Measurements from ENCODE around the gene SOWAHC. TPM values are rescaled to one million over a fixed set of nuclear protein-coding genes. Genes with fewer than 3 reads are reported as not detected.

The SOWAHC gene
- total RNA-seq, 4 donors from 2014 or later, result 40.6 to 99.5 (median 57.3) TPM

GRCh38 chr2:109666466-109666865 lies 52.3 kb downstream of the SOWAHC start:
- H3K36me3 ChIP-seq, result no peaks in the 10 kb centered on the region
- intact Hi-C loops (cut with DNase I; ENCODE audit: low total_unique reads), result no loop called here
- TF ChIP-seq POLR2AphosphoS5 (IDR thresholded peaks at IDR 0.05), result no peak
- no peak for TF ChIP-seq EP300 (IDR thresholded peaks at IDR 0.05; ENCODE audit: low read depth)
- TF ChIP-seq, protein P1, sequence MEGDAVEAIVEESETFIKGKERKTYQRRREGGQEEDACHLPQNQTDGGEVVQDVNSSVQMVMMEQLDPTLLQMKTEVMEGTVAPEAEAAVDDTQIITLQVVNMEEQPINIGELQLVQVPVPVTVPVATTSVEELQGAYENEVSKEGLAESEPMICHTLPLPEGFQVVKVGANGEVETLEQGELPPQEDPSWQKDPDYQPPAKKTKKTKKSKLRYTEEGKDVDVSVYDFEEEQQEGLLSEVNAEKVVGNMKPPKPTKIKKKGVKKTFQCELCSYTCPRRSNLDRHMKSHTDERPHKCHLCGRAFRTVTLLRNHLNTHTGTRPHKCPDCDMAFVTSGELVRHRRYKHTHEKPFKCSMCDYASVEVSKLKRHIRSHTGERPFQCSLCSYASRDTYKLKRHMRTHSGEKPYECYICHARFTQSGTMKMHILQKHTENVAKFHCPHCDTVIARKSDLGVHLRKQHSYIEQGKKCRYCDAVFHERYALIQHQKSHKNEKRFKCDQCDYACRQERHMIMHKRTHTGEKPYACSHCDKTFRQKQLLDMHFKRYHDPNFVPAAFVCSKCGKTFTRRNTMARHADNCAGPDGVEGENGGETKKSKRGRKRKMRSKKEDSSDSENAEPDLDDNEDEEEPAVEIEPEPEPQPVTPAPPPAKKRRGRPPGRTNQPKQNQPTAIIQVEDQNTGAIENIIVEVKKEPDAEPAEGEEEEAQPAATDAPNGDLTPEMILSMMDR (IDR thresholded peaks at IDR 0.05), result no peak
- TF ChIP-seq POLR2A (IDR thresholded peaks at IDR 0.05), result no peak
- no peaks in the 10 kb centered on the region for H3K27me3 ChIP-seq
- in situ Hi-C loops (cut with MboI; ENCODE audit: low pct_ligation_motif_present in 1 of 4, low pct_unique_long_range_greater_than_20kb in 1 of 4, low sequenced_read_pairs in 3 of 4), result no loop called here
- DNase-seq, result no peak
- 69 to 85% methylated on average over 1 of the region's 1 CpG for WGBS, 2 donors (ENCODE audit: low coverage in 1 of 2)
- H3K4me3 ChIP-seq, result no peak overlapping the region
- peaks cover 0 to 4% (median 0%) of the 10 kb centered on the region in 4 donors for H3K4me1 ChIP-seq
- H3K9me3 ChIP-seq, result no peaks in the 10 kb centered on the region
- H3K27ac ChIP-seq, result no peak overlapping the region

Other genes starting within 250 kb of the SOWAHC start
- gene SEPTIN10, start 398 bp upstream of the SOWAHC start, total RNA-seq, result 100 to 1,000 TPM in 2 of 4 donors, 10 to 100 TPM in 2; 39.6 to 151 (median 106) TPM
- 10 to 100 TPM in 3 of 4 donors, 1 to 10 TPM in 1; 8.8 to 38.2 (median 31.8) TPM for gene RGPD5, start 179.9 kb downstream of the SOWAHC start, total RNA-seq